HG03469 (cell line): ENCODE results near the gene NLRP6.
"Not testable (repeated sequence)": the region's sequence is repeated elsewhere in the genome, so short reads cannot be mapped to it uniquely, and the experiment has no call there.

Source experiments
- ATAC-seq: cut with Tn5 transposase; IDR thresholded peaks from one replicate; pipeline ENCODE4 v1.9.1; 2021; ENCODE audit warnings: mild to moderate bottlenecking, moderate library complexity, moderate number of reproducible peaks; ENCODE audit not compliant: unreplicated experiment

Gene NLRP6

DNA sequence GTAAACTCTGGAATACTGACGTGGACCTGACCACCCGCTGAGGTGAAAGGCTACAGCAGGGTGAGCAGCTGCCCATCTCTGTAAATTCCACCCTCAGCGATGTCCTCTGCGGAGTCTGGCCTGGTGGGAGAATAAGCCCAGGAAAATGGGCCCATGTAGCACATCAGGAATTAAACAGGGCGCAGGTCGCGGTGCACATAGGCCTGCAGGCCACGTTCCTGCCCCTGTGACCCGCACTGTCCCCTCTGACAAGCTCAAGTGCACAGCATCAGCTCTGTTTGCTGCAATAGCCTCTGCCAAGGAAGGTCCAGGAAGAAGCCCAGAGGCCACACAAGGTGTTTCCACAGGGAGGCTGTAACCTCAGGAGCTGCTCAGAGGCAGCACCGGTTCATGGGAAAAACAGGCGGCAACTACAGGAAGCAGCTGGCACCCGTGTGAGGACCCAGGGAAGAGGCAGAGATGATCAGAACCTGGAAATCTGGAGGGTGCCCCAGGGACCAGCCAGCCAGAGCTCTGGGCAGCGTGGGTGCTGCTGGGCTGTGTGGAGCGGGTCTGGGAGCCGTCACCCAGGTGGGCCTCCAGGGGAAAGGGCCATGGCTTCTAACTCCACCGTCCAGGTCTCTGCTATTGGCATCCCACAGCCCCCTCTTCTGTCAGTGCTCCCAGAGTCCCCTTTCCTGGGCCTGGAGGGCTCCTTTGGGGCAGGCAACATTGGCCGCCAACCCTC lies 28.6 kb downstream of the NLRP6 start:
- ATAC-seq = no peak

DNA sequence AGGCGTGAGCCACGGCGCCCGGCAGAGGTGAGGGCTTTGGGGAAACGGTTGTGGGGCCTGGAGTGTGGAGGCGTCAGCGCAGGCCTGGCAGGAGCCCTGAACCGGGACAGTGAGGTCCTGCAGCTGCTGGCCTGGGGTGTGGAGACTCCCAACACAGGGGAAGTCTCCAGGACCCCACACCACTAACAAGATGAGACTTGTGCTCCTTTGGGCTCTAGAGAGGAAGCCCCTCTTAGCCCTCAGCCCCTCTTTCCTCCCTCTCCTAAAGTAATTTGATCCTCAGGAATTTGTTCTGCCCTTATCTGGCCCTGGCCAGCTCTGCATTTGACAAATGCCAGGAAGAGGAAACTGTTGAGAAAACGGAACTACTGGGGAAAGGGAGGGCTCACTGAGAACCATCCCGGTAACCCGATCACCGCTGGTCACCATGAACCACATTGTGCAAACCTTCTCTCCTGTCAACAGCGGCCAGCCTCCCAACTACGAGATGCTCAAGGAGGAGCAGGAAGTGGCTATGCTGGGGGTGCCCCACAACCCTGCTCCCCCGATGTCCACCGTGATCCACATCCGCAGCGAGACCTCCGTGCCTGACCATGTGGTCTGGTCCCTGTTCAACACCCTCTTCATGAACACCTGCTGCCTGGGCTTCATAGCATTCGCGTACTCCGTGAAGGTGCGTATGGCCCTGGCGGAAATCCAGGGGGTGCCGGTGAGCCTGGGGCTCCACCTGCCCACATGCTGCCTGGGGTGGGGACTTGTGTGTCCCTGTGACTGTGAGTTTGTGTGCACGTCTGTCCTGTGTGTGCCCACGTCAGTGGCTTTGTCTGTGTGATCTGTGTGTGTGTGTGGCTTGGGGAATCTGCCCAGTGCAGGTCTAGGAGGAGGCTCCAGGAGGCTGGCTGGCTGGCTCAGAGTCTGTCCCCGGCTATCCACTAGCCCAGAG lies 29.8 kb downstream of the NLRP6 start, which contains the start of gene IFITM2:
IFITM2 (plus strand) TSS at position 51 of the 943 bp plus-strand sequence; CDS start at position 428, 377 bp downstream.
- ATAC-seq = not testable (repeated sequence)

DNA sequence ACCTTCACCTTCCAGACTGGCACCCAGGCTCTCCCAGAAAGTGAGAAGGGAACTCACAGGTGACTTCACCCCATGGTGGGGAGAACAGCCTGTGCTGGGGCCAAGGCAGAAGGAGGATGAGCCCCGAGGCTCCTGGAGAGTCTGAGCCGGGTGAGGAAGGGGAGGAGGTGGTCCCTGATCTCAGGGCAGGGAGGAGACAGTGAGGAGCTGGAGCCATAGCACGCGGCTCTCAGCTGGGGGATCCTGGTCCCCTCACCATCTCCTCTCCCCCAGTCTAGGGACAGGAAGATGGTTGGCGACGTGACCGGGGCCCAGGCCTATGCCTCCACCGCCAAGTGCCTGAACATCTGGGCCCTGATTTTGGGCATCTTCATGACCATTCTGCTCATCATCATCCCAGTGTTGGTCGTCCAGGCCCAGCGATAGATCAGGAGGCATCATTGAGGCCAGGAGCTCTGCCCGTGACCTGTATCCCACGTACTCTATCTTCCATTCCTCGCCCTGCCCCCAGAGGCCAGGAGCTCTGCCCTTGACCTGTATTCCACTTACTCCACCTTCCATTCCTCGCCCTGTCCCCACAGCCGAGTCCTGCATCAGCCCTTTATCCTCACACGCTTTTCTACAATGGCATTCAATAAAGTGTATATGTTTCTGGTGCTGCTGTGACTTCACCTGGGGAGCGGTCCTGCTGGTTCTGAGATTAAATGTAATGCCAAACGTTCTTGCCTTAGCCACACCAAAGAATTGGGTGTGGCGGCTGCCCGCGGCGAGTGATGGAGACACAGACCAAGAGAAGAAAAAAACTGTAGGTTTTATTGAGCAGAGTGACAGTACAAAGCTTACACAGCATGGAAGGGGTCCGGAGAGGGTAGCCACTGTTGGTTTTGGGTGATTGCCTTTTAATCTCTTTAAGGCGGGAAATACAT lies 30.8 kb downstream of the NLRP6 start:
- not testable (repeated sequence) for ATAC-seq

DNA sequence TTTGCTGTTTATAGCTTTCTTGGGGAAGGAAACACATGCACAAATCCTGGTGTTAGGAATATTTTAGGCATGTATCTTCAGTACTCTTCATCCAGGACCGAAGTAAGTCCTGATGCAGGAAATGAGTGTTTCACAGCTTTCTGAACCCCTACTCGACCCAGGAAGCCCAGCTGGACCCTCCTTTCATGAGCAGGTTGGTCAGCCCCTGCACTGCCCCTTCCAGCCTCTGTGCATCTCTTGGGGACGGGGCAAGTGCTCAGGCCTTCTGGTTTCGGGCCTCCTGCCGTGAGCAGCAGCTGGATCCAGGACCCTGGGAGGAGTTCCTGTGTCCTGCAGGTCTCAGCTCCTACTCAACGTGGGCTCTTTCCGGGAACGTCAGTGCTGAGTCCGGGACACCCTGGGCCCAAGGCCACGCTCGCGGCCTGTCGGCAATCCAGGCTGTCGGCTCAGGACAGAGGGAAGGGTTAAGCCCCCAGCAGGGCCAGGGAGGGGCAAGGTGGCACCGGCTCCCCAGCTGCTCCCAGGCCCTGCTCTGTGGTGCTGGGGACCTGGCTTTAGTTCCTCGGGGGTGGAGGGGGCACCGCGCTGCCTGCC lies 31.9 kb downstream of the NLRP6 start:
- not testable (repeated sequence) for ATAC-seq

DNA sequence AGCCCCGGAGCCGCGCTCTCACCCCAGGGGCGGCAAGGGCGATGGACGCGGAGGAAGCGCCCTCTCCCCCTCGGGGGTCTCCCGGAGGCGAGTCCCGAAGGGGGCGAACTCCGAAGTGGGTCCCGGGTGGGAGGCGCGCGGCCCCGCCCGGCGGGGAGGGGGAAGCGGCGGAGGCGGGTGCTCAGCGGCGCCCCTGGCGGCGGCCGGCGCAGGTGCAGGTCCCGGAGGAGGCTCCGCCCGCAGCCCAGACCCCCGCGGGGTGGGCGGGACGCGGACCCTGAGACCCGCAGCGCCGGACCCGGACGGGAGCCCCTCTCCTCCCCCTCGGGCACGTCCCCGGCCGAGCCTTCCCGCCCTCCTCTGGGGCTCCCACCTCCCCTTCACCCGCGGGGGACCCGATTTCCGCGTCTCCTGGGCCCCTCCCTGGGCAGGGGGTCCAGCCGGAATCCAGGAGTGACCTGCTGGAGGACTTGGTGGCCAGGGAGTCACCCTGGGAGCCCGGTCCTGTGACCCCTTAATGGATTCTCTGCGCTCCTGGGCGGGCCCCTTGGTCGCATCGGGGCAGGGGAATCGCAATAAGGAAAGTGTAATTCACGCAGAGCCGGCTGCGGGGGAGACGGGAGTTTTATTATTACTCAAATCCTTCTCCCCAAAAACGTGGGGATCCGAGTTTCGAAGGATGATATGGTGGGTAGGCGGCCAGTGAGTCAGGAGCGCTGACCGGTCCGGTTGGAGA lies 33.0 kb downstream of the NLRP6 start:
- not testable (repeated sequence) for ATAC-seq

DNA sequence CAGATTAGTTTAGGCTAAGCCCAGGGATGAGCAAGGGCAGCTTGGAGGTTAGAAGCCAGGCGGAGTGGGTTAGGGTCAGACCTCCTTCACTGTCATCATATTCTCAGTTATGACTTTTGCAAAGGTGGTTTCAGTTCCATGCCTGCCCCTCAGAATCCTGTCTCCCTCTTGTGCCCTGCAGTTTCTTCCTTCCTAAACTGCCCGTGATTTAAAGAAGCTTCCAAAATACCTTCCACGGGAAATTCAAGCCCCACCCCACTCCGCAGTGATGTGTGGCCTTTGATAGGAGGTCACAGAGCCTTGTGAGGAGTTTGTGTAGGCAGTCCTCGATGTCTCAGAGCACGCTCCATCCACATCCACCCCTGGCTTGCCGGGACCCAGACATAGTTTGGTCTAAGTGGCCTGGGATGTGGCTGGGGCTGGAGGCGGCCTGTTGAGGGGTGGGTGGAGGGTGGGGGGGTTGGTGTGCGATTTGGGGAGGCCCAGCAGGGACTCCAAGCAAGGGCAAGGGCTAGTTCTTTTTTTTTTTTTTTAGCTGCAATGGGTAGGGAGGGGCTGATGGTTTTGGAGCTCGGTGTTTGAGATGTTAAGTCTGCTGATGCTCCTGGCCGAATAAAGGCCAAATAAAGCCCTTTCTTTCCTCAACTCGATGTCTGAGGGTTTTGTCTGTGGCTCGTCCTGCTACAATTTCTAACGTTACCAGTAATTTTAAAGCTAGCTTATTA lies 34.0 kb downstream of the NLRP6 start:
- no peak for ATAC-seq

DNA sequence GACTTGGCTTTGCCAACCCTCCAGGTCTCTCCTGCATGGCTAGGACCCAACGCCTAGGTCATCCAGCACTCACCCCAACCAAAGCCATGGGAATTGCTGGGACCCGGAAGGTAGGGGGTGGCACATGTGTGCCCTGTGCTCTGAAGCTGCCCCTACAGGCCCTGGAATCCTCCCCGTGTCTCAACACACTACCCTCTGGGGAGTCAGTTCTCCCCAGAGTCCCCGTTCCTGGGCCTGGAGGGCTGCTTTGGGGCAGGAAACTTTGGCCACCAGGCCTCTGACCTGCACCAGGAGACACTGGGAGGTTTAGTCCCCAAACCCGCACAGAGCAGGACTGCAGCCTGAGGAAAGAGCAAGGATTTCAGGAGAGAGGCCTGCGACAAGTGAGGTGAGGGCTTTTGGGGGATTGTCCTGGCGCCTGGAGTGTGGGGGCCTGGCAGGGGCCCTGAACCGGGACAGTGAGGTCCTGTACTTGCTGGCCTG lies 35.1 kb downstream of the NLRP6 start:
- ATAC-seq = no peak

DNA sequence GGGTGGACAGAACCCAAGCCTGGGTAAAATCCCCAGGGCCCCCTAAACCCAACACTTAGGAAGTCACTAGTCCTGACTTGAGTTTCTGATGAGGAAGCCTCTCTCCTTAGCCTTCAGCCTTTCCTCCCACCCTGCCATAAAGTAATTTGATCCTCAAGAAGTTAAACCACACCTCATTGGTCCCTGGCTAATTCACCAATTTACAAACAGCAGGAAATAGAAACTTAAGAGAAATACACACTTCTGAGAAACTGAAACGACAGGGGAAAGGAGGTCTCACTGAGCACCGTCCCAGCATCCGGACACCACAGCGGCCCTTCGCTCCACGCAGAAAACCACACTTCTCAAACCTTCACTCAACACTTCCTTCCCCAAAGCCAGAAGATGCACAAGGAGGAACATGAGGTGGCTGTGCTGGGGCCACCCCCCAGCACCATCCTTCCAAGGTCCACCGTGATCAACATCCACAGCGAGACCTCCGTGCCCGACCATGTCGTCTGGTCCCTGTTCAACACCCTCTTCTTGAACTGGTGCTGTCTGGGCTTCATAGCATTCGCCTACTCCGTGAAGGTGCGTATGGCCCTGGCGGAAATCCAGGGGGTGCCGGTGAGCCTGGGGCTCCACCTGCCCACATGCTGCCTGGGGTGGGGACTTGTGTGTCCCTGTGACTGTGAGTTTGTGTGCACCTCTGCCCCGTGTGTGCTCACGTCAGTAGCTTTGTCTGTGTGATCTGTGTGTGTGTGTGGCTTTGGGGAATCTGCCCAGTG lies 35.8 kb downstream of the NLRP6 start, which contains the start of gene IFITM1:
IFITM1 (plus strand) TSS at position 254 of the 767 bp plus-strand sequence; CDS start at position 385, 131 bp downstream.
- ATAC-seq = no peak

DNA sequence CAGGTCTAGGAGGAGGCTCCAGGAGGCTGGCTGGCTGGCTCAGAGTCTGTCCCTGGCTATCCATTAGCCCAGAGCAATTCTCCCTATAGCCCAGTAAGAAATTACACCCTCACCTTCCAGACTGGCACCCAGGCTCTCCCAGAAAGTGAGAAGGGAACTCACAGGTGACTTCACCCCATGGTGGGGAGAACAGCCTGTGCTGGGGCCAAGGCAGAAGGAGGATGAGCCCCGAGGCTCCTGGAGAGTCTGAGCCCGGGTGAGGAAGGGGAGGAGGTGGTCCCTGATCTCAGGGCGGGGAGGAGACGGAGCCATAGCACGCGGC lies 36.3 kb downstream of the NLRP6 start:
- ATAC-seq = not testable (repeated sequence)

DNA sequence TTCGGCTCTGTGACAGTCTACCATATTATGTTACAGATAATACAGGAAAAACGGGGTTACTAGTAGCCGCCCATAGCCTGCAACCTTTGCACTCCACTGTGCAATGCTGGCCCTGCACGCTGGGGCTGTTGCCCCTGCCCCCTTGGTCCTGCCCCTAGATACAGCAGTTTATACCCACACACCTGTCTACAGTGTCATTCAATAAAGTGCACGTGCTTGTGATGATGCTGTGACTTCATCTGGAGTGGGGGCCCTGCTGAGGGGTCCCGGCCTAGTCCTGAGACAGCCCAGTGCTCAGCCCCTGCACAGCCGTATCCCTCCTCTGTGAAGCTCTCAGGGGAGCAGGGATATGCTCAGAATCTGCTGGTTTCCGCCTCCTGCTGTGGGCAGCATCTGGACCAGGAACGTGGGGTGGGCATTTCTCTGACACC lies 36.9 kb downstream of the NLRP6 start:
- ATAC-seq = no peak

DNA sequence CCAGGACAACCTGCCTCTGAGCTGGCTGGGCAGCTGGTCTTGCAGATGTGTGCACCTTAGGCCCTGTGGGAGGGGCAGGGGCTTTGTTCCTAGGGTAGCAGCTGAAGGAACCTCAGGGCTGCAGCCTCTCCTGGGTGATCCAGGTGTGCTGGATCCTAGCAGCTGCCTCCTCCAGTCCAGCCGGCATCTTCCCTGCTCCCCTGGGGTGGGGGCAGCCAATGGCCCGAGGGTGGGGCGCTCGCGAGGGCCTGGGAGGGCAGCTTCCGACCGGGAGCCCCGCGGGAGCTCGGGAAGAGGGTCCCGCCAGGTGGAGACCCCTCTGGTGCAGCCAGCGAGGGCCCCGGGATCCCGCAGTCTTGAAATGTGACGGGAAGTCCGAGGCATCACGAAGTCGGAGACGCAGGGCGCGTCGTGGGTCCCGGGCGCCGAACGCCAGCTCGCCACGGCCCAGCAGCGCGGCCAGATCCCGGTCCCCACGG lies 37.3 kb downstream of the NLRP6 start:
- no peak for ATAC-seq

DNA sequence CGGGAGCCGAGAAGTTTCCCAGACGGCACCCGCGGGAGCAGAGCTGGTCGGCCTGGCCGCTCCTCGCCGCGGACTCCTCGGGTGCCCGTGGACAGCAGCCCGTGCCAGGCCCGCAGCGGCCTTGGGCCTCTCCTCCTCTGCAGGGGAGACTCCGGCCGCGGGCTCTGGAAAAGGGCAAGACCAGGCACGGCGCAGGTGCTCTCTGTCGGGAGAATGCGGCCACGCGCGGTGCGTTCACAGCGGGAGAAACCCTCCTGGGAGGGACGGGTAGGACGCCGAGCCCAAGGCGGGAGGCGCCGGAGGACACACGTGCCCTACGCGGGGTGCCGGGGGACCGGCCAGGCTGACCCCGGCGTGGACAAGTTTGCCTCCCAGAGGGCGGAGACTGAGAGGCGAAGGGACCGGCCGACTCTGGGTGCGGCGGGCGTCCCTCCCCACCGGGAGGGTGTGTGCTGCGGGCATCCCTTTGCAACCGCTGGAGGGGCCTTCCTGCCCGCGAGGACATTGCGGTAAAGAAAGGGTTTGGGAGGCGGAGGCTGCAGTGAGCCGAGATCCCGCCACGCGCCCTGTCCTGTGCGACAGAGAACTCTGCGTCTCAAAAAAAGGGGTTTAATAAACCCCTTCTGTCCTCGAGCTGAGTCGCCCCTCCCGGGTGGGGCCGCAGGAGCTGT lies 38.0 kb downstream of the NLRP6 start:
- ATAC-seq = no peak

DNA sequence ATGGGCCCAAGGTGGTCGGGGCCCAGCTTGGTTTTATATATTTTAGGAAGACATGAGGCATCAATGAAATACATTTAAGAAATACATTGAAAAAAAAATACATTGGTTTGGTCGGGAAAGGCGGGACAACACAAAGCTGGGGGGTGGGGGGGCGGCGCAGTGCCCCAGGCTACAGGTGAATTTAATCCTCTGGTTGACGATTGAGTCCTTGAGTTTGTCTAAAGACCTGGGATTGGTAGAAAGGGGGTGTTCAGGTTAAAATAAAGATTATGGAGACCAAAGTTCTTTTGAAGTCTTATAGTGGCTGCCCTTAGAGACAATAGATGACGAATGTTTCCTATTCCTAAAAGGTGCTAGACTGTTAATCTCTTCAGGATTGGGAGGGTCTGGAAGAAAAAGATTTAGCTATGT lies 38.7 kb downstream of the NLRP6 start:
- ATAC-seq = no peak

DNA sequence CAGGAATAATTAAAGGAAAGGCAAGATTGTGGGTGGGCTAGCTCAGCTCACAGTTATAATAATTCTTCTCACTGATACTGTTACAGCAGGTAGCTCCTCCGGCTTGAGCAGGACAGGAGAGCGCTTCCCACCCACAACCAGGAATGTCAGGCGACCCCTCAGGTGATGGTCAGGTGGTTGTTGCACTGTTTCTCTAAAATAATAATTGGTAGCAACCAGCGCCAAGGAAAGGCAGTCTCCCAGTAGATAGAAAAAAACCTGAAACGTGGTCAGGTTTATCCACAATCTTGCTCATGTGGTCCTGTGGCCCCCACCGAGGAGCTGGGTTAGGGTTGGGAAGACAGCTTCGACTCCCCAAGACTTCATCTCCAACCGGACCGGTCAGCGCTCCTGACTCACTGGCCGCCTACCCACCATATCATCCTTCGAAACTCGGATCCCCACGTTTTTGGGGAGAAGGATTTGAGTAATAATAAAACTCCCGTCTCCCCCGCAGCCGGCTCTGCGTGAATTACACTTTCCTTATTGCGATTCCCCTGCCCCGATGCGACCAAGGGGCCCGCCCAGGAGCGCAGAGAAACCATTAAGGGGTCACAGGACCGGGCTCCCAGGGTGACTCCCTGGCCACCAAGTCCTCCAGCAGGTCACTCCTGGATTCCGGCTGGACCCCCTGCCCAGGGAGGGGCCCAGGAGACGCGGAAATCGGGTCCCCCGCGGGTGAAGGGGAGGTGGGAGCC lies 39.6 kb downstream of the NLRP6 start:
- not testable (repeated sequence) for ATAC-seq

DNA sequence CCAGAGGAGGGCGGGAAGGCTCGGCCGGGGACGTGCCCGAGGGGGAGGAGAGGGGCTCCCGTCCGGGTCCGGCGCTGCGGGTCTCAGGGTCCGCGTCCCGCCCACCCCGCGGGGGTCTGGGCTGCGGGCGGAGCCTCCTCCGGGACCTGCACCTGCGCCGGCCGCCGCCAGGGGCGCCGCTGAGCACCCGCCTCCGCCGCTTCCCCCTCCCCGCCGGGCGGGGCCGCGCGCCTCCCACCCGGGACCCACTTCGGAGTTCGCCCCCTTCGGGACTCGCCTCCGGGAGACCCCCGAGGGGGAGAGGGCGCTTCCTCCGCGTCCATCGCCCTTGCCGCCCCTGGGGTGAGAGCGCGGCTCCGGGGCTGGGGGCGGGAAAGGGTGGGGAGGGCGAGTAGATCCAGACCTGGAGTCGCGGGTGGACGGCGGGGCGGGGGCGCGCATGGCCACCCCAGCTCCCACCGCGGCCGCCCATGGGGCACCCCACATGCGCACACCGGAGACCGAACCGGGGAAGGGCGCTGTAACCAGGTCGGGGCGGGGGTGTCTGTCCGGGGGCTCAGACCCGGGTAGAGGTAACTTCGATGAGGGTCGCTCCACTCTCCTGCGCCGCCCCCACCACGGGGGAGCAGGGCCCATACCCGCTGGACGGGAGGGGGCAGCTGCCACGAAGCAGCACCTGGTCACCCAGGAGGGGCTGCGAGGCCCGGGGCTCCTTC lies 40.4 kb downstream of the NLRP6 start:
- not testable (repeated sequence) for ATAC-seq
